Stimulated activated CD4-positive, alpha-beta T cell treated with anti-CD3 and anti-CD28 coated beads, Interleukin-12 subunit alpha, Interleukin-12 subunit beta, amount 100 ng/mL, for 4 hours (primary cell): Measurements from ENCODE around the gene HDAC9.
"Not testable (repeated sequence)": the region's sequence is repeated elsewhere in the genome, so short reads cannot be mapped to it uniquely, and the experiment has no call there.

ENCODE experiments used
- DNase-seq: peaks from one replicate; pipeline ENCODE4 v3.0.0-alpha.2; 2020

The HDAC9 gene

DNA sequence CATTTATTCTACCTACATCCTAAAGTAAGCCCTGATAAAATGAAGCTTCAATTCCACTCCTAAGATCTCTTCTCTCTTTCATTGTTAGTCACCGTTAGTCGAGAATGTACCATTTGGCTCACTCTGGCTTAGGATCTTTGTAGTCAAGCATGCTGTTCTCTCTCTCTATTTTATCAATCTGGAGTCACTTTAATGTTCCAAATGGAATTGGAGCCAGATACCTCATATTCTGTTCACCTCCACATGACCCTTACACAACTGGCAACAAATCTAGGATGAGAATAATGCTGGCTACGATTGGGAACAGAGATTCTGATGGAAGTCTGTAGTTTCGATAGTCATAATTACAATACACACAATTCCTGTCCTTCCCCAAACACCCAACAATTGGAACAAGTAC is 408.1 kb downstream of the HDAC9 start:
- DNase-seq: no peak

GRCh38 chr7:18905316-18905943 is 409.9 kb downstream of the HDAC9 start:
- no peak for DNase-seq

DNA sequence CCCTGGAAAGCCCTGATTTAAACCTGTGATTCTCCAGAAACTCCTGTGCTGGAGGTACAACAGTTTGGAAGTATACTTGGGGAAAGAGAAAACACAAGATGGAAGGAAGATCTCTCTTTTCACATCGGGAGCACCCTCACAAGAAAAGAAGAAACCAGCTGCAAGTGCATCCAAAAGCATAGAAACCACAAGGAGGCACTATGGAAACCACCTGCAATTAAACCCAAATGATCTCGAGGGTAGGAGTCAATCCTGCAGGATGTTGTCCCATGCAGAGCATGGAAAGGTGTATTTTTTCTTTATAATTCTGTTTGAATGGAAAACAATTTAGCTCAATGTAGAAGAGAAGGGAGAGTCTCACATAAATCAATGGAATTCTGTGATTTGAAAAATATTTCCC is 411.4 kb downstream of the HDAC9 start:
- no peak for DNase-seq

- DNase-seq: no peak
These were observed 417.6 kb downstream of the HDAC9 start for GRCh38 chr7:18913106-18913505.

DNA sequence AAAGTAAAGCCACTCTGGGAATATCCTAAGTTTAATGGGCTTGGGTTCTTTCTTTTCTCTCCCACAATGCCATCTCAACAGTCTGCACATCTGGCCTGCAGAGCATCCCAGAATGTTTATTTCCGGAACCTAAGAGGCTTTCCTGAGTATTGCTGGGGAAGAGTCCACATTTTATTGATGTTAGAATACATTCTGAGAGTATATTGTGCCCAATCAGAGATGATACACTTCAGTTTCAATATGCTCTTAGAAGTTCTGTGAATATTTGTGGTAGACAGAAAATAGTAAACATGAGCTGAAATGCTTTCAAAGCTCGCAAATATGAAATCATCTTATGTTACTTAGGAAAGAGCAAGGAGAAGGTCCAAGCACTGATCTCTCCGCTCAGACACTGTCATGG is 421.3 kb downstream of the HDAC9 start:
- no peak for DNase-seq

GRCh38 chr7:18927134-18927533 is 431.6 kb downstream of the HDAC9 start:
- DNase-seq: no peak

DNA sequence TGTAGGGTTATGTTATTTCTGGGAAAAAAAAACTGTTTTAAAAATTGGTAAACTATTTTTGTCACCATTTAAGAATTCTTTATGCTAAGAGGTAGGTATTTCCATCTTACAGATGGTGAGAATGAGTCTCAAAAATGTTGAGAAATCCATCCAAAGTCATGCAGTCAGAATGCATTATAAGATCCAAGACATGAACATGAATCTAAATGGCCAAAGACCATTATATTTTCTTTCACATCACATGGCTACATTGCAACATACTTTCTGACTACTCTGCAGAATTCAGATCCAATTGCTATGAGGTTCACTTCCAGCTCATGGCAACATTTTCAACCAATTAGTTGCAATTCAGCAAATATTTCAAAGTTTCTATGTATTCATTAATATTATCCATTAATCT is 440.7 kb downstream of the HDAC9 start:
- DNase-seq: no peak

- DNase-seq: no peak
These were observed 444.4 kb downstream of the HDAC9 start for GRCh38 chr7:18939771-18940592.

- no peak for DNase-seq
These were observed 445.1 kb downstream of the HDAC9 start for GRCh38 chr7:18940593-18941134.

GRCh38 chr7:18941207-18941606 is 445.7 kb downstream of the HDAC9 start:
- DNase-seq: no peak

DNA sequence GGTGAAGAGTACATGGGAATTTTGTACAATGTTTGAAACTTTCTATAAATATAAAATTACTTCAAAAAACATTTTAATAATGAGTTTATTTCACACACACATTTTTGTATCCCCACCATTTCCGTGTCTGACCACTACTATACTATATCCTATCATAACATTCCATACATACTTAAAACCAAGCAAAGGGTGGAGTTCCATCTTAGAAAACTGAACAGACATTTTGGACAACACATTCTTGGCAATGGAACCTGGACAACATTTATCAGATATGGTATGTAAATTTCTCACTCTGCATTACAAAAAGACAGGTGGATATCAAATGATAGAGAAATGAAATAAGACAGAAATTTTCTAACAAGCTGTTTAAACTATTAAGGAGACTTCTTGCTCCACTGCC is 453.0 kb downstream of the HDAC9 start:
- DNase-seq: no peak

DNA sequence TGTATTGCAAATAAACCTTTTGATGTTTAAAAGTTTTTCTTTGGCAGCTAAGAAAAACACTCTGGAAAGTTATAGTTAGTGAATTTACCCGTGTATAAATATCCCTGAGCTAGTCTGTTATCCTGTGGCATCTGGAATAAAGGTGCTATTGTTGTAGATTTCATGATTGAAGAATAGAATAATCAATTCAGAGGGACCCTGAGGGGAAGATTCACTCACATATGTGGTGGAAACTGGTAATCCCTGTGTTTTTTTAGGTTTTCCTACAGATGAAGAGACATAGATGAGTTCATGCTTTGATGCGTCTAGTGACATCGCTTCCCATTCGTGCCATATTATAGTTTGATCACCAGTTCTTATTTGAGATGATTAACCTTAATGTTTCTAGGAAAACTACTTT is 457.3 kb downstream of the HDAC9 start:
- no peak for DNase-seq

- DNase-seq: no peak
These were observed 463.1 kb downstream of the HDAC9 start for GRCh38 chr7:18958627-18959026.

DNA sequence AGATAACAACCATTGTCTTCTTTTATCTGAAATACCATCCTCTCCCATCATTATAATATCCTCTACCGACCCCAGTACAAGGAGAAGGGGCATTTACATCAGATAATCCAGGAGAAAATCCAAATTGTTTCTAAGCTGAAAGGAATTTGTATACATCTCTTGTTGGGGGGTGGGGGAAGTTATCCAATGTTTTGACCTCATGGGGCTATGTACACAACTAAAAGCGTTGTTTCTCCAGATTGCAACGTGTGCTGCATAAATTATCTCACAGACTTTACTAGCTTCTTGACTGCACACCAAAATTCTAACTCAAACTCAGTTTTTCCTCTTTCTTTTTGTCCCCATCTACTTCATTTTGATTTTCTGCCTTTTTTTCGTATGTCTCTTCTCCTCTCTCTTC is 465.2 kb downstream of the HDAC9 start:
- DNase-seq: no peak

- DNase-seq: no peak
These were observed 466.5 kb downstream of the HDAC9 start for GRCh38 chr7:18962031-18962430.

GRCh38 chr7:18965657-18966056 is 470.1 kb downstream of the HDAC9 start:
- DNase-seq: no peak

DNA sequence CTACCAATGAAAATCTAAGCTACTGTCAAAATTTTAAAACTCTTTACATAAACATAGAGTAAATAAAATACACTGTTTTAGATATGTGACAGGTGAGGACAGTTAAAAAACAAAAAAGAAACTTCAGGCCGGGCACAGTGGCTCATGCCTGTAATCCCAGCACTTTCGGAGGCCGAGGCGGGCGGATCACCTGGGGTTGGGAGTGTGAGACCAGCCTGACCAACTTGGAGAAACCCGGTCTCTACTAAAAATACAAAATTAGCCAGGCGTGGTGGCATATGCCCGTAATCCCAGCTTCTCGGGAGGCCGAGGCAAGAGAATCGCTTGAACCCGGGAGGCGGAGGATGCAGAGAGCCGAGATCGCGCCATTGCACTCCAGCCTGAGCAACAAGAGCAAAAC is 472.2 kb downstream of the HDAC9 start:
- not testable (repeated sequence) for DNase-seq

GRCh38 chr7:18971839-18972238 is 476.3 kb downstream of the HDAC9 start:
- DNase-seq: no peak

GRCh38 chr7:18974803-18975202 is 479.3 kb downstream of the HDAC9 start:
- no peak for DNase-seq

DNA sequence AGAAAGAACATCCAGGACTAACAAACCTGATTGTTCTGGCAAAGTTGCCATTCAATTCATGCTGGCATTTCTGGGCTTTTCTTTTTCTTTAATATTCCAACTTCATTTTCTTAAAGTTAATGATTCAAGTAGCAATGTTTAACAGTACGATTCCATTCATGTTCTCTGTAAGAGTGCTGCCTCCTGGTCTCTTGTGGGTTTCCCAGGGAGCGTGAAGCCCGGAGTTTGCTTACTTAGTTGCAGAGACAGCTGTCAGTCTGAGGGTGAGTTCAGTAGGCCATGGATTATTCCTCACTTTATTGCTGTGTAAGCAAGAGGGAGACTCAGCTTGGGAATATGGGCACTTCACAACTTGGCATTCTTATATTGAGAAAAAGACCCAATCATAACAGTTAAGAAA is 479.7 kb downstream of the HDAC9 start:
- no peak for DNase-seq

- no peak for DNase-seq
These were observed 480.2 kb downstream of the HDAC9 start for GRCh38 chr7:18975689-18976280.

- no peak for DNase-seq
These were observed 481.3 kb downstream of the HDAC9 start for GRCh38 chr7:18976715-18977471.

- no peak for DNase-seq
These were observed 482.6 kb downstream of the HDAC9 start for GRCh38 chr7:18978108-18978495.
